GM18498 (cell line): ENCODE results near the gene MYO7B.

Source experiments
- ATAC-seq: cut with Tn5 transposase; IDR thresholded peaks from one replicate; pipeline ENCODE4 v1.9.1; 2021; ENCODE audit warnings: mild to moderate bottlenecking, moderate library complexity; ENCODE audit not compliant: unreplicated experiment

The MYO7B gene

DNA sequence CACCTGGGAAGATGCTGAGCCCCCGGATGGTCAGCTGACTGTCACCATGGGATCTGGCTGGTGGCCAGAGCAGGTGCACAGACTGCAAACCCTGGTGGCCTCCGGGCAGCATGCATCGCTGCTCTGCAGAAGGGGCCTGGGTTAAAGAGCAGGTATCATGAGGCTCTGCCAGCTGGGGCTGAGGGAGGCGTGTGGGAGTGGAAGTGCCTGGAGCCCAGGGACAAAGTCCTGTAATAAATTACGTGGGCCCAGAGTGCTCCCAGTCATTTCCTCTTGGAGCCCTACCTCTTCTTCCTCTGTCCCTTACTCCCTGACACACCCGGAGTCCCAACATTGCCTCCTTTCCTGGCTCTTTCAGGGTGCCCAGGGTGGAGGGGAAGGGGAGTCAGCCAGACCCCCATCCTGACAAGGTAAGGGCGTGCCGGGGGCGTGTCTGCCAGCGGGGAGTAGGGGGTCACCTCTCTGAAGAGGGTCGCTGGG lies at the start of gene MYO7B:
Gene MYO7B (plus strand): TSS at position 262 of the 480 bp plus-strand sequence. CDS start 24,040 bp downstream, outside the sequence.
- ATAC-seq = no peak

DNA sequence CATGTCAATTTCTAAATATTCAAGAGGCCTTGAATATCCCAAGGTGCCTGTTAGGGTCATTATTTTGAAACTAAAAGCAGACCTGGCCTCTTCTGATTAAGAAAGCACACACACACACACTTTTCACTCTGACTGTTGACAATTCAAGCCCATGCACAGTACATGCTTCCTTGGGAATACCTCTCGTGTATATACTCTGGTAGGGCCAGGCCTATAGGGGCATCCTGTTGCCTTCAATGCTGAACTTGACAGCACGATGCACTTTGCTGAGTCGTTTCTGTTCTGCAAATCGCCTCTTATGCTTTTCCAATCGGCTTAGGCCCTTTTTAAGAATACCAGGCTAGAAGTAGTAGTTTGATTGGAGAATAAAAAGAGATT lies 49.8 kb upstream of the MYO7B start:
- no peak for ATAC-seq

DNA sequence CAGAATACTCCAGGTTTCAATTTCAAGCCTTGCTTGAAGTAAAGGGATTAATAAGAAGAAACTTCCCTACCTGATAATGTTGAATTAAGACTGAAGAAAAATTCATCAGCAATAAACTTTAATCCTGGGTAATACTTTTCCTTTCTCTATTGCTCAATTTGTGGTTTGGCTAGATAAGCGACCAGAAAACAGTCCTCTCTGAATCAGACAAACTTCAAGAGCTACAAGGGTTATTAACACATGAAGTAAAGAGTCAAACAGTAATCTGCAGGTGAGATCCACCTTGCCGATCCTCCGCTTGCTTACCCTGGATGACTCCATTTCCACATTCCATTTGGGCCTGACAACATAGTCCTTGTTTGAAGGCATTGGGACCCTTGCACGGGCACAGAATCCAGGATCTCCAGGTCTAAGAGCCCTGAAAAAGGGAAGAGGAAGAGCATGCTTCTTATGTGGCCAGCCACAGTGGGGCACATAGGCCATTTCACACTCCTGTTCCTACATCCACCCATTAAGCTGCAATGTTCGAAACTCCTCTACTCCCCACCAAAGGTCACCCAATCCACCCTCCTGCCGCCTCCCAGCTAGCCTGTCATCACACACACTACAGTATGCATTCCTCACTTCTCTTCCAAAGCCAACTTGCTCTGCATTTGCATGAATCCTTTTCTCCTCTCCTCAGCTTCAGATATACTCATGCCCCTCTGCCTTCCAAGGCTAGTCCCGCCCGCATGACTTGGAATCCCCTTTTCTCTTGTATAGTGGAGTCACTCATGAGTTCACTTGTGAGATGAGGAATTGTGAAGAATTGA lies 49.0 kb upstream of the MYO7B start:
- no peak for ATAC-seq

DNA sequence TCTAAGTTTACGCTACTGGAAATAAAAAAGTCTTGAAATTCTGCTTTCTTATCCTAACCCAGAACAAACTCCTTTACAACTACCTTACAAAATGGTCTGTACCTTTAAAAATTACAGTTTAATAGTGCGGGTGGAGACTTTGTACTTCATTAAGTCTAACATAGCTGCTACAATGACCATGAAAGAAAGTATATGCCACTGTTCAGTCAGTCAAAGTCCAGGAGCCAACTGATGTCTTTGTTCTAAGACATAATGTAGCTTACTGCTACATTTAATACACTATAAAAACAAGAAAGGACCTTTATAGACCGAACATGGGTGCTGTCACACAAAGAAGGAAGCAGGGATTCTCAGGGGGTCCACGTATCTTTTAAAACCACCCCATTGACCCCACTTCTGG lies 45.2 kb upstream of the MYO7B start:
- ATAC-seq = no peak

DNA sequence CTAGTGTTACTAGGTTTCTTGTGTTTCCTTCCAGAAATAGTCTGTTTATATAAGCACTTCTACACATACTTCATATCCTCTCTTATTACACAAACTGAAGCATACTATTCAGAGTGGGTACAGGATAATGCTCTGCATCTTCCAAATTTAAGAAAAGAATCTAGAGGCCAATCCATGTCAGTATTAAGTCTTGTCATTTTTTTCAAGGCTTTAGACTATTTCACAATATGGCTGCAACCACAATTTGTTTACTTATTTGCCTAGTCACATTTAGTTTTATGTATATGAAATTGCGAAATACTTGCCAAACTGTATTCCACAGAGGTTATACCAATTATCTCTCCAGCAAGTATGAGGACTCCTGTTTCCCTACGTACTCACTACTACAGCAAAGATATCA lies 37.1 kb upstream of the MYO7B start:
- no peak for ATAC-seq

DNA sequence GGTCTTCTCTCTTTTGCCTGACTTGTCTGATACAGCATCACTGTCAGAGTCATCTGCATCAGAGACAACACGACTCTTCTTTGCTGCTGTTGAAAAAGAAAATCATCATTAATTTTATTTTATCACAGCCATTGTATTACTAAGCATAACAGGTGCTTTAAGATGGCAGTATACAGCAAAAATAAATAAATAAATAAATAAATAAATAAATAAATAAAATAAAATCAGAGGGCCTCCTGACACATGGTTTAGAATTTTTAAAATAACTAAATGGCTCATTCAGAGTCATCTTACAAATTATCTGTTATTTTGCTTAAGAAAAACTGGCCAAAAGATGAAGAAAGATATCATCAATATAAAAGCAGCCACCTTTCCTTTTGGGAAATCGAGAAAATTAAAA lies 32.0 kb upstream of the MYO7B start:
- no peak for ATAC-seq

DNA sequence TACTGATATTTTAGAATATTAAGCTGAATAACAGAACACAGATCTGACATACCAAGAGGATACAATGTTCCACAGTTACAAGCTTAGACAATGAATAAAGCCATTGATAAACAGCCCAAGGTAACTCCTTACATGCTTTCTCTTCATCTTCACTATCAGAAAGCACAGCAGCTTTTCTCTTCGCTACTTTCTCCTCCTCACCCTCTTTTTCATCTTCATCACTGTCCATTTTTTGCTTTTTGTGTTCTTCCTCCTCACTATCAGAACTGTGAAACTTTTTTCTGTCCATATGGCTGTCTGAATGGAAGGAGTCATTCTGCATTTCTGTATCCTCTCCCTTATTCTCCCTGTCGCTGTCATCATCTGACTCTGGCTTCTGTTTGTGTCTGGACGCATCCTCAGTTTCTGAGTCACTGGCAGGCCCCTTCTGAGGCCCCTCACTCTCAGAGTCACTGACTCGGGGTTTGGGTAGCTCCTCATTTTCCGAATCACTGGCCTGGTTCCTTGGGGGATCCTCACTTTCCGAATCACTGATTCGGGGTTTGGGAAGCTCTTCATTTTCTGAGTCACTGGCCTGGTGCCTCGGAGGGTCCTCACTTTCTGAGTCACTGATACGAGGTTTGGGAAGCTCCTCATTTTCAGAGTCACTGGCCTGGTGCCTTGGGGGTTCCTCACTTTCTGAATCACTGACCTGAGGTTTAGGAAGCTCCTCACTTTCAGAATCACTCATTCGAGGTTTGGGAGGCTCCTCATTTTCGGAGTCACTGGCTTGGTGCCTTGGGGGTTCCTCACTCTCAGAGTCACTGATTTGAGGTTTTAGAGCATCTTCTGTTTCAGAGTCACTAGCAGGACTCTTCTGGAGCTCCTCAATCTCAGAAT lies 30.7 kb upstream of the MYO7B start:
- ATAC-seq = no peak

DNA sequence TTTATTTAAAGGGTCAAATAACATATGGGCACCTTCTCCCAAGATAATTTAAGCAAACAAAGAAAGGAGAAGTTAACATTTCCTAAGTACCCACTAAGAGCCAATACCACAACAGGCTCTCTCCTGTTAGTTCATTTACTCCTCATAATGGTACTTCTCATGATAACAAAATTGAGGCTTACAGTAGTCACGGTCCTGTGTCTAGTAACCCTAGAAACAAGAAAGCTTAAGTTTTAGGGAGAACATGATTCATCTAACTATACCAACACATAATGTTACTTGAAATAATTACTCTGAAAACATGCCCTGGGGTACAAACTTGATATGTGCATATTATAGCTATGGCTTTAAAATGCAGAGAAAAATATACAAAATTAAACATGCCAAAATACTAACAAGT lies 29.0 kb upstream of the MYO7B start:
- no peak for ATAC-seq

DNA sequence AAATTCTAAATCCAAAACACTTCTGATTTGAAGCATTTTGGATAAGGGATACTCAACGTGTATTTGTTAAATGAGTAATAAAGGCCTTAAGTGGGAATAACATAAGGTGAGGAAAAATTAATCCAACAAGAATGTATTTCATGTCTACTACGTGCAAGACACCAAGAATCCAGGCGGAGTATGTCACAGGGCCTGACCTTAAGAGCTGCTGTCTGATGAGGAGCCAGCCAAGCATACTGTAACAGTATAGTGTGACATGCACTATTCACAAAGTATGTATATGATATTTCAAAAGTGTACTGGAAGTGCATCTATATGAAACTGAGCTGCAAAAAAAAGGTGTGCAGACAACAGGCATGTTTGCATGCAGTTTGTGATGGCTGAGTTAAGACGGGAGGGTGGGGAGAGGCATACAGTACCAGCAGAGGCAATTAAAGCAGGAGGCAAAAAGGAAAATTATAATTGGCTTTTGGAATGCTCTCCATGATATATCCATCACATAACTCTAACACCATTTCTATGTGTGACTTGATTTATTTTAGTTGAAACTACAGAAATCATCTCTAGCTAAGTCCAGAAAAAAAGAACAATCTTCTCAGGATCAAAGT lies 27.4 kb upstream of the MYO7B start:
- ATAC-seq = no peak

DNA sequence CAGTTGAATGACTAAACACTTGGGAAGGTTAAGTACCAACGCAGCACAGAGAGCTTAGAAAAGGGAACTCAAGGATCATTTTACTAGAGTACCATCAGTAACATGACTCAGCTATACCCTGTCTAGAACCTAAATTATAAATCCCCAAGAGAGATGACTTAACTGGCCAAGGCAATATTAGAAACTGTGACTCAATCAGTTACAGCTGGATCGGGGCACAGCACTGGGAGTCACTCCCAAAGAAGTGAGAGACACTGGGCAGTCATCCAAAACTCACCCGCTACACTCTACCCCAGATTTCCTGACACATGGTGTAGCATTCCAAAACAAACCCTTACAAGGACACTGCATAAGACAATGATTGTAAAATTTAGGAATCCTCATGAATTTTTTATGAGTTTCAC lies 26.9 kb upstream of the MYO7B start:
- no peak for ATAC-seq

DNA sequence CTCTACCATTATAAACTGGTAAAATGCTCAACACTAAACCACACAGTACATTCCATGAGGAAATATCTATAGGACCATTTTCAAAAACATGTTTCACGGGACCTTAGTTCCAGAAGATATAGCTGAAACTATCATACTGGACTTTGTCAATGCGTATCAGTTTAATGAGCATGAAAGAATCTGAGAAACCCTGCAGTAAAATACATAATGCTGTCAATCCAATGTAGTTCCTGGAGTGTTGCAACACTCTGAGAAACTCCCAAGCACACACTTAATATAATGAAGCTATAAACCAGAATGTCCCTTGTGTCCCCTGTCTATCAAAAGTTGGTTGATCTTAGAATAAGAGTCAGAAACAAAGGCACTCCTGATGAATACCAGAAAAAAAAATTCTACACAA lies 25.4 kb upstream of the MYO7B start:
- no peak for ATAC-seq

DNA sequence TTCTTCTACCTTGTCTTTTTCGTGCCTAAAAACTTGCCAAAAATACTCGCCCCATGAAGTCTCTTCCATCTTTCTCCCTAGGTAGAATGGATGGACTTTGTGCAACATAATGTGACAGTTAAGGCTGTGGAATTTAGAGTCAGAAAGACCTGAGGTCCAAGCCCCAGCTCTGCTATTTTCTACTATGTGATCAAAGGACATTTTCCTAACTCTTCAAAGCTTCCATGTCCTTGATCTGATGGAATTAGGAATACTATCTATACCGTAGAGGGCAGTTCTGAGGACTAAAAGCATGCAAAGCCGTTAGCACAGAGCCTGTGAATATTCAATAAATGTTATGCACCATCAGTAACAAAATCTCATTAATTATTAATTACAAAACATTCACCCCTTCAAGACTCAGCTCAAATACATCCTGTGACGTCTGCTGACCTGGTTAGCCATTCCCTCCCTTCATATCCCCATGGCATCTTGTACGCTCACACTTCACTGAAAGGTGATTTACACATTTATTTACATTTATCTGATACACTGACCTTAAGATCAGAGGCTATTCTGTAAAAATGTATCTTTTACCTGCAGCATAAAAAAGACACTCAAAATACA lies 24.3 kb upstream of the MYO7B start:
- no peak for ATAC-seq

DNA sequence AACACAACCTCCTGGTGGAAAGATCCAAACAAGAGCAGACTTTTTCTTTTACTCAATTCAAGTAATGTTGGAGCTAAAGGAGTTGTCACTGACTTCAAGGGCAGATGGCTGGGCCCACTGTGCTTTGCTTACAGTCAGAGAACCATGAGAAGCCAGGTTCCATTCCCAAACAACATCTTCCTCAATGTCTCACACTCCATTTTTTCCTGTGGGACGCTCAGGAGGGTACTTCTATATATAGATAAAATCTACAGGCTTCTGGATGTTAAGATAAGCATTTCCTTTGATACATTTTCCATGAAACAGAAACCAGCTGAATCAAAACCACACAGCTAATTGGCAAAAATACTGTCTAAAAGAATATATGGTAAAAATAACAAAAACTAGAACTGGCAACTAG lies 23.6 kb upstream of the MYO7B start:
- no peak for ATAC-seq

DNA sequence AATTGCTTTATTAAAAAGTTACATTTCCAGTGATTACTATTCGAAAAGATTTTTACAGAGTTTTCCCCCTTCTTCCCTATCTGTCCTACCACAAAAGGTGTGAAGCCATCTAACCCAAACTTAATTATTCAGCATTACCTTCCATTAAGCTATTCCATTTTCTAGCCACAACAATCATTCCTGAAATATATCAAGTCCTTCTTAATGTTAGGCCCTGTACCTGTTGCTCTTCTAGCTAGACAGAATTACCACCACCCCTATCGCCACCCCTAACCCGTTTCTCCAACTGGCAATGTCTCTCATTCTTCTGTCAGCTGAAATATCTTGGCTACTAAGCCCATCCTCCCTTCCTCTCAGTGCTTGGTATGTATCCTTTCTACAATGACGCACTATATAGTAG lies 23.1 kb upstream of the MYO7B start:
- ATAC-seq = no peak

DNA sequence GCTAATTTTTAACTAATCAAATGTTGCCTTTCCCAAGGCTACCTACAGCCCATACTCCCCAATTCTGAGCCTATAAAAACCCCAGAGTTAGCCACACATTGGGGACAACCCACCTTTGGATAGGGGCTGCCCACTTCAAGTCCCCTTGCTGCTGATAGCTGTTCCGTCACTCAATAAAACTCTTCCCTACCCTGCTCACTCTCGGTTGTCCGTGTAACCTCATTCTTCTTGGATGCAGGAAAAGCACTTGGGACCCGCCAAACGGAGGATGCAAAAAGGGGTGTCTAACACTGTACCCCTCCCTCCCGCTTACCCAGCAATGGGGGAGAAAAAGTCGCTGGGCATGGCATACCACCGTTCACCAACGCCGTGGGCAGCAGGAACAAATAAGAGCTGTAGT lies 21.4 kb upstream of the MYO7B start:
- no peak for ATAC-seq

DNA sequence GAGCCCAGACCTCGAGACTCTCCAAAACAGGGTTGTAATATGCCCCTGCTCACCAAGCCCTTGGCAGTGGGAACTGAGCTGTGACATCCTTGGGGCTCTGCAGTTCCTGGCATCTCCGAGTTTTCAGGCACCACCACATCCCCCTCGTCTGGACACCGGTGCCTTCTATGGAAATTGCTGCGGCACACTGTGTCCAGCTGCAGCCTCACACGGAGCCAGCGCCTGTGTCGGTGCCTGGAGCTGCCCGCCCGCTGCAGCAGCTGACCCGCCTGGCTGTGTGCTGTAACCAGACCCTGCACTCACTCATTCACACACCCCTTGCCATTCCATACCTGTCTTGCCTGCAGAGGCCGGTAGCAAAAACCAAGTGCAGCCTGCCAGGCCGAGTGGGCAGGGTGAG lies 21.0 kb upstream of the MYO7B start:
- ATAC-seq = no peak

DNA sequence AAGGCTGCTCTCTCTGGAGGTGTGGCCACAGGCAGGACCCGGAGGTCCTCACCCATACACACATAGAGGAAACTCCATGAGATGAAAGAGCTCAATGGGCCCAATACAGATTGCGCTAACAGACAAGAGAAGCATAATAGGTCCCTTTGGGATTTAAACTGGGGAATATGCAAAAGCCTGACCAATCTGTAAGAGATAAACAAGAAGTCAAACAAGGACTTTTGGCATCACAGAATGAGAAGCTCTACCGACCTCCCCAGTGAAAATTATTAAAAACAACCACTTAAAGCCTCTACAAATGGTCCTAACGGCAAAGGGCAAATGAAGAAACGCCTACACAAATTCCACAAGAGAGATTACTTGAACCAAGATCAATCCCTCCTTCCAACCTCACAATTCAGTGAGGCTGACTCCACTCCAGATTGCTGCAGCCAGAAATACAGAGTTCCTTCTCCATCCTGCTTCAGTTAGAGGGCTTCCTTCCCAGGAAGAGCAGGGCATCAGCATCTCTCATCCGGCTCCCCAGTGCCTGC lies 20.0 kb upstream of the MYO7B start:
- ATAC-seq = no peak

DNA sequence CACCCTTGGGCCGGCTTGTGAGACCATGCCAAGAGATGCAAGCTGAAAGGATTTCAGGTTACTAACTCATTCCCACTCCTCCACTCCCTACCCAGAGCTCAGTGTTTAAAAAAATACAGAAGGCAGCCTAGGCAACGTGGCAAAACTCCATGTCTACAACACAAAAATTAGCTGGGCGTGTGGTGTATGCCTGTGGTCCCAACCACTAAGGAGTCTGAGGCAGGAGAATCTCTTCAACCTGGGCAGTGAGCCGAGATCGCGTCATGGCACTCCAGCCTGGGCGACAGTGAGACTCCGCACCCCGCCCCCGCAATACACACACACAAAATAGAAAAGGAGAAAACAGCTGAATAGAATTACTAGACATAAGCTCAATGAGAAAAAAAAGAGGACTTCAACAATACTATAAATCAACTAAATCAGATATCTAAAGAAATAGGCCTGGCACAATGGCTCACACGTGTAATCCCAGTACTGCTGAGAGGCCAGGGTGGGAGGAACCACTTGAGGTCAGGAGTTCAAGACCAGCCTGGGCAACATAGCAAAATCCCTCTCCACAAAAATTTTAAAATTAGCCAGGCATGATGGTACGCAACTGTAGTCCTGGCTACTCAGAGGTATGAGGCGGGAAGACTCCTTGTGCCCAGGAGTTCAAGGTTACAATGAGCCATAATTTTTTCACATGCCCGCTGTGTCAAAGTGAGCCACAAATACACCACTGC lies 19.3 kb upstream of the MYO7B start:
- ATAC-seq = no peak

DNA sequence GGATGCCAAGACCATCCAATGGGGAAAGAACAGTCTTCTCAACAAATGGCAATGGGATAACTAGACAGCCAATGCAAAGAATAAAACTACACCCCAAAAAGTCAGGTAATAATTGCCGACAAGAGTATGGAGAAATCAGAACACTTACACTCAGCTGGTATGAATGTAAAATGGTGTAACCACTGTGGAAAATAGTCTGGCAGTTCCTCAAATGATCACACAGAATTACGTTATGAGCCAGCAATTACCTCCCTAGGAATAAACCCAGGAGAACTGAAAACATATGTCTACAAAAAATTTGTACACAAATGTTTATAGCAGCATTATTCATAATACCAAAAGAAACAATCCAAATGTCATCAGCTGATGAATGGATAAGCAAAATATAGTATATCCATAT lies 18.0 kb upstream of the MYO7B start:
- no peak for ATAC-seq

DNA sequence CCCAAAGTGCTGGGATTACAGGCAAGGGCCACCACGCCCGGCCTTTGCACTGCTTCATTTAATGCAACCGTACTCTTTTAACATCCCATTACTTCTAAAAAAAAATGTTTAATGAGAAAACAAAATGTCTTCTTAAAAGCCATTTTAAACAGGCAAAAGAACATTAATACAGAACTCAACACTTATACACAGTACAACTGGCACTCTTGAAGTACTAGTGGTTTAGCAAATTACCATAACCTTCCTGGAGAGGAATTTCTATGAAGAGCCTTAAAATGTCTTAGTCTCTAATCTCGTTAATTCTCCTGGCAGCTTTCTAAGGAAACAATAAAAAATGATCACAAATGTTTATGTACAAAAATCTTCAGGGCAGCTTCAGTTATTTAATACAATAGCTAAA lies 15.1 kb upstream of the MYO7B start:
- ATAC-seq = no peak
